HL-60/S4 treated with phorbol 12-myristate 13-acetate at 8.2 ng/mL for 4 days and 3 days (cell line): ENCODE results near the gene THAP4.

ENCODE experiments used
- in situ Hi-C: fragments of 300-500 bp; cut with MboI; formaldehyde crosslinking; loops from 2 replicates; pipeline ENCODE4 v1.15.0; 2022; ENCODE audit warnings: low sequenced_read_pairs

The THAP4 gene

GRCh38 chr2:241615041-241615440 lies 21.9 kb downstream of the THAP4 start:
- in situ Hi-C loops = no loop called here

GRCh38 chr2:241613017-241613780 lies 23.8 kb downstream of the THAP4 start:
- in situ Hi-C loops = no loop called here

- in situ Hi-C loops = no loop called here
These were observed 24.6 kb downstream of the THAP4 start for GRCh38 chr2:241612156-241613016.

- in situ Hi-C loops = no loop called here
These were observed 25.9 kb downstream of the THAP4 start for GRCh38 chr2:241611062-241611461.

GRCh38 chr2:241609859-241610793 lies 26.8 kb downstream of the THAP4 start:
- in situ Hi-C loops = no loop called here

- in situ Hi-C loops = no loop called here
These were observed 28.1 kb downstream of the THAP4 start for GRCh38 chr2:241608881-241609280.

- in situ Hi-C loops = no loop called here
These were observed 29.6 kb downstream of the THAP4 start for GRCh38 chr2:241607162-241607885.

- in situ Hi-C loops = no loop called here
These were observed 30.8 kb downstream of the THAP4 start for GRCh38 chr2:241606186-241606585.

- in situ Hi-C loops = no loop called here
These were observed 33.3 kb downstream of the THAP4 start for GRCh38 chr2:241603686-241604085.

GRCh38 chr2:241602720-241603119 lies 34.2 kb downstream of the THAP4 start:
- in situ Hi-C loops = no loop called here

GRCh38 chr2:241601841-241602240 lies 35.1 kb downstream of the THAP4 start:
- in situ Hi-C loops = no loop called here

GRCh38 chr2:241599615-241600014 lies 37.3 kb downstream of the THAP4 start:
- in situ Hi-C loops = no loop called here

- in situ Hi-C loops = no loop called here
These were observed 38.5 kb downstream of the THAP4 start for GRCh38 chr2:241598487-241598886.

- in situ Hi-C loops = no loop called here
These were observed 38.9 kb downstream of the THAP4 start for GRCh38 chr2:241598061-241598460.

- in situ Hi-C loops = no loop called here
These were observed 39.4 kb downstream of the THAP4 start for GRCh38 chr2:241597561-241597960.

- in situ Hi-C loops = no loop called here
These were observed 41.3 kb downstream of the THAP4 start for GRCh38 chr2:241595600-241596140.

- in situ Hi-C loops = no loop called here
These were observed 43.7 kb downstream of the THAP4 start for GRCh38 chr2:241593271-241593670.

GRCh38 chr2:241592126-241592845 lies 44.7 kb downstream of the THAP4 start:
- in situ Hi-C loops = no loop called here
